ENCODE results near the gene TIGD3.

- TF ChIP-seq CTCF (IDR thresholded peaks at IDR 0.05) (no peak), POLR2A (IDR thresholded peaks at IDR 0.05) (no peak)
Observed at GRCh38 chr11:65376138-65376713, 21.7 kb downstream of the TIGD3 start.
